ENCODE results near the gene NDUFB4. TPM values are rescaled to one million over a fixed set of nuclear protein-coding genes. Genes with fewer than 3 reads are reported as not detected.
"Not testable (repeated sequence)": the region's sequence is repeated elsewhere in the genome, so short reads cannot be mapped to it uniquely, and the experiment has no call there.

NDUFB4 gene
- total and polyA plus RNA-seq, 2 donors (not counting 1 experiment from before 2014, with no cell fraction given): 68.4 to 139 TPM

DNA sequence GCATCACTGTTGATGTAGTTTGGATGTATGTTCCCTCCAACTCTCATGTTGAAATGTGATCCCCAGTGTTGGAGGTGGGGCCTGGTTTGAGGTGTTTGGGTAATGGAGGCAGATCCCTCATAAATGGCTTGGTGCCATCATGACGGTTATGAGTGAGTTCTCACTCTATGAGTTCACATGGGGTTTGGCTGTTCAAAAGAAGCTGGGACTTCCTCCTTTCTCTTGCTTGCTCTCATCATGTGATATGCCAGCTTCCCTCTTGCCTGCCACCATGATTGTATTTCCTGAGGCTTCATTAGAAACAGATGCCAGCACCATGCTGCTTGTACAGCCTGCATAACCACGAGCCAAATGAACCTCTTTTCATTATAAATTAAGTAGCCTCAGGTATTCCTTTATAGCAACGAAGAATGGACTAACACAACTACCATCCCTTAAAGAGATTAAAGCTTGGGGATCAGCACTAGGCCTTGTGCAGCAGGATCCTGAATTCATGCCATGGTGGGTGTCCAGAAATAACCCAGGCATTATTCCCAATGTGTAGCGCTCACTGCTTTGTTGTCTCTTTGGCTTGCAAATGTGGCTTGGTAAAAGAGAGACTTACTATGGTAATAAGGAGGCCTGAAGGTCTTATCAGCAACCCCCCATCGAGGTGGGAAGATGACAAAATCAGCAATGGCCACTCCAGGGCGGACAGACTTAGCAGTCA, 41.9 kb downstream of the NDUFB4 start:
- H3K27me3 Mint-ChIP-seq: peaks cover 10% of the 10 kb centered on the region
- H3K4me1 Mint-ChIP-seq: no peaks in the 10 kb centered on the region
- H3K9ac ChIP-seq (ENCODE audit: low read length): no peak overlapping the region
- H3K4me3 Mint-ChIP-seq: no peak overlapping the region
- H3K4me2 ChIP-seq (replicated peaks; ENCODE audit: low read depth, low read length, poor library complexity, severe bottlenecking): no peak overlapping the region
- WGBS (ENCODE audit: insufficient coverage): 83% methylated on average over 5 of the region's 6 CpGs
- H3K79me2 ChIP-seq (ENCODE audit: control insufficient read depth, insufficient read depth, low read length): no peaks in the 10 kb centered on the region
- intact Hi-C loops (cut with micrococcal nuclease): no loop called here
- DNase-seq (no peak), ATAC-seq (ENCODE audit: low read depth) (no peak)
- H3K36me3 ChIP-seq (replicated peaks in 1 of 2; ENCODE audit: control extremely low read depth in 1 of 2, control insufficient read depth in 1 of 2, extremely low read depth in 1 of 2, insufficient read depth in 2 of 2, low read length in 1 of 2): no peaks in the 10 kb centered on the region
- TF ChIP-seq CTCF (IDR thresholded peaks at IDR 0.05) (no peak), EZH2 (IDR thresholded peaks at IDR 0.05; ENCODE audit: borderline replicate concordance, insufficient read depth, low read depth, low read length, poor library complexity, severe bottlenecking) (no peak)
- no peaks in the 10 kb centered on the region for H3K4me1 ChIP-seq (ENCODE audit: control insufficient read depth in 2 of 2, insufficient read depth in 2 of 2, low read length in 2 of 2)
- H3K4me3 ChIP-seq (ENCODE audit: control extremely low read depth in 1 of 5, extremely low read depth in 1 of 5, insufficient read depth in 1 of 5, low read depth in 2 of 5, low read length in 4 of 5): no peak overlapping the region
- H2AFZ ChIP-seq (ENCODE audit: insufficient read depth, low read depth, low read length, poor library complexity, severe bottlenecking): no peak overlapping the region
- H3K27ac Mint-ChIP-seq: no peak overlapping the region
- H3K9me3 ChIP-seq (ENCODE audit: control extremely low read depth in 1 of 3, control insufficient read depth in 2 of 3, insufficient read depth in 1 of 3, low read length in 2 of 3): no peaks in the 10 kb centered on the region
- H3K9me3 Mint-ChIP-seq (ENCODE audit: insufficient read depth): no peaks in the 10 kb centered on the region
- H4K20me1 ChIP-seq (ENCODE audit: control insufficient read depth, insufficient read depth, low read length, poor library complexity, severe bottlenecking): no peaks in the 10 kb centered on the region
- no peak overlapping the region for H3K27ac ChIP-seq (ENCODE audit: low read length in 2 of 2)
- ChIA-PET POLR2A (no interaction called here), CTCF (no interaction called here)
- H3K27me3 ChIP-seq (replicated peaks in 1 of 4; ENCODE audit: control extremely low read depth in 1 of 4, control insufficient read depth in 3 of 4, insufficient read depth in 4 of 4, low read length in 3 of 4): no peaks in the 10 kb centered on the region

DNA sequence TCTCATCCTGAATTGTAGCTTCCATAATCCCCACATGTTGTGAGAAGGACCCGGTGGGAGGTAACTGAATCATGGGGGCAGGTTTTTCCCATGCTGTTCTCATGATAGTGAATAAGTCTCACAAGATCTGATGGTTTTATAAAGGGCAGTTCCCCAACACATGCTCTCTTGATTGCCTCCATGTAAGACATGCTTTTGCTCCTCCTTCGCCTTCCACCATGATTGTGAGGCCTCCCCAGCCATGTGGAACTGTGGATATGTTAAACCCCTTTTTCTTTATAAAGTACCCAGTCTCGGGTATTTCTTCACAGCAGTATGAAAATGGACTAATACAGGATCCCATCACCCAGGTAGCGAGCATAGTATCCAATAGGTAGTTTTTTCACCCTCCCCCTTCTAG, 42.7 kb downstream of the NDUFB4 start:
- H3K4me3 Mint-ChIP-seq; intact Hi-C loops (cut with micrococcal nuclease): not testable (repeated sequence)

More for the DNA sequence above, 42.7 kb downstream of the NDUFB4 start:
- H3K27me3 ChIP-seq (replicated peaks in 1 of 4; ENCODE audit: control extremely low read depth in 1 of 4, control insufficient read depth in 3 of 4, insufficient read depth in 4 of 4, low read length in 3 of 4); H3K9me3 ChIP-seq (ENCODE audit: control extremely low read depth in 1 of 3, control insufficient read depth in 2 of 3, insufficient read depth in 1 of 3, low read length in 2 of 3); DNase-seq; POLR2A ChIA-PET; ATAC-seq (ENCODE audit: low read depth); H3K9me3 Mint-ChIP-seq (ENCODE audit: insufficient read depth); H3K36me3 ChIP-seq (replicated peaks in 1 of 2; ENCODE audit: control extremely low read depth in 1 of 2, control insufficient read depth in 1 of 2, extremely low read depth in 1 of 2, insufficient read depth in 2 of 2, low read length in 1 of 2); H3K79me2 ChIP-seq (ENCODE audit: control insufficient read depth, insufficient read depth, low read length); H3K4me2 ChIP-seq (replicated peaks; ENCODE audit: low read depth, low read length, poor library complexity, severe bottlenecking); CTCF ChIA-PET; H3K27ac Mint-ChIP-seq; H3K4me1 Mint-ChIP-seq; H4K20me1 ChIP-seq (ENCODE audit: control insufficient read depth, insufficient read depth, low read length, poor library complexity, severe bottlenecking); H3K9ac ChIP-seq (ENCODE audit: low read length); H3K4me1 ChIP-seq (ENCODE audit: control insufficient read depth in 2 of 2, insufficient read depth in 2 of 2, low read length in 2 of 2); H3K27ac ChIP-seq (ENCODE audit: low read length in 2 of 2); H3K4me3 ChIP-seq (ENCODE audit: control extremely low read depth in 1 of 5, extremely low read depth in 1 of 5, insufficient read depth in 1 of 5, low read depth in 2 of 5, low read length in 4 of 5); H2AFZ ChIP-seq (ENCODE audit: insufficient read depth, low read depth, low read length, poor library complexity, severe bottlenecking): not testable (repeated sequence)
- H3K27me3 Mint-ChIP-seq: peaks cover 10% of the 10 kb centered on the region
- 80% methylated on average over 1 of the region's 4 CpGs for WGBS (ENCODE audit: insufficient coverage)
